Measurements from ENCODE around the gene PCBP2. TPM values are rescaled to one million over a fixed set of nuclear protein-coding genes. Genes with fewer than 3 reads are reported as not detected.
"Not testable (repeated sequence)": the region's sequence is repeated elsewhere in the genome, so short reads cannot be mapped to it uniquely, and the experiment has no call there.

The PCBP2 gene
- total and polyA plus RNA-seq, 10 of the 15 experiments (the other 5 are each of a cell fraction or from before 2014, with no cell fraction given), result 109 to 803 (median 327) TPM

DNA sequence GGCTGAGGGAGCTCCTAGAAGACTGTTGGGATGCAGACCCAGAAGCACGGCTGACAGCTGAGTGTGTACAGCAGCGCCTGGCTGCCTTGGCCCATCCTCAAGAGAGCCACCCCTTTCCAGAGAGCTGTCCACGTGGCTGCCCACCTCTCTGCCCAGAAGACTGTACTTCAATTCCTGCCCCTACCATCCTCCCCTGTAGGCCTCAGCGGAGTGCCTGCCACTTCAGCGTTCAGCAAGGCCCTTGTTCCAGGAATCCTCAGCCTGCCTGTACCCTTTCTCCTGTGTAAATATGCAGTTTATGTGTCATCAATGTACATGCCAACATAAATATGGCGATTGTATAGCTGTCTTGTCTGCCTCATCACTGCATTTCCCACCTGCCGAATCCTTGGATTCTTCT is 20.7 kb upstream of the PCBP2 start (continued):
- TF ChIP-seq, protein P1, sequence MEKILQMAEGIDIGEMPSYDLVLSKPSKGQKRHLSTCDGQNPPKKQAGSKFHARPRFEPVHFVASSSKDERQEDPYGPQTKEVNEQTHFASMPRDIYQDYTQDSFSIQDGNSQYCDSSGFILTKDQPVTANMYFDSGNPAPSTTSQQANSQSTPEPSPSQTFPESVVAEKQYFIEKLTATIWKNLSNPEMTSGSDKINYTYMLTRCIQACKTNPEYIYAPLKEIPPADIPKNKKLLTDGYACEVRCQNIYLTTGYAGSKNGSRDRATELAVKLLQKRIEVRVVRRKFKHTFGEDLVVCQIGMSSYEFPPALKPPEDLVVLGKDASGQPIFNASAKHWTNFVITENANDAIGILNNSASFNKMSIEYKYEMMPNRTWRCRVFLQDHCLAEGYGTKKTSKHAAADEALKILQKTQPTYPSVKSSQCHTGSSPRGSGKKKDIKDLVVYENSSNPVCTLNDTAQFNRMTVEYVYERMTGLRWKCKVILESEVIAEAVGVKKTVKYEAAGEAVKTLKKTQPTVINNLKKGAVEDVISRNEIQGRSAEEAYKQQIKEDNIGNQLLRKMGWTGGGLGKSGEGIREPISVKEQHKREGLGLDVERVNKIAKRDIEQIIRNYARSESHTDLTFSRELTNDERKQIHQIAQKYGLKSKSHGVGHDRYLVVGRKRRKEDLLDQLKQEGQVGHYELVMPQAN (conservative IDR thresholded peaks at IDR 0.05), result no peak
- TF ChIP-seq WRNIP1 (IDR thresholded peaks at IDR 0.05; ENCODE audit: borderline replicate concordance, low read depth, low read length) (no peak), BMI1 (IDR thresholded peaks at IDR 0.05; ENCODE audit: borderline replicate concordance) (no peak), CEBPB (IDR thresholded peaks at IDR 0.05; ENCODE audit: borderline replicate concordance in 1 of 2, low read depth in 2 of 2, low read length in 2 of 2) (no peak), SREBF1 (IDR thresholded peaks at IDR 0.05; ENCODE audit: low read length) (no peak), ZNF622 (IDR thresholded peaks at IDR 0.05) (no peak), TAF1 (IDR thresholded peaks at IDR 0.05; ENCODE audit: borderline replicate concordance, low read depth, low read length) (no peak)

DNA sequence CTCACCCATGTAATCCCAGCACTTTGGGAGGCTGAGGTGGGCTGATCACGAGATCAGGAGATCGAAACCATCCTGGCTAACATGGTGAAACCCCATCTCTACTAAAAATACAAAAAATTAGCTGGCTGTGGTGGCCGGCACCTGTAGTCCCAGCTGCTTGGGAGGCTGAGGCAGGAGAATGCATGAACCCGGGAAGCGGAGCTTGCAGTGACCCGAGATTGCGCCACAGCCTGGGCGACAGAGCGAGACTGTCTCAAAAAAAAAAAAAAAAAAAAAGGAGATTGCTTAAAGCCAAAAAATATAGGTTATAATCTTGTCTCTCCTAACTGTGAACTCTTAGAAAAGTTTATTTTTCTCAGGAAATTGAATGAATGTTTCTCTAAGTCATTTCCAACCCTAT is 16.6 kb upstream of the PCBP2 start:
- POLR2A ChIA-PET, result not testable (repeated sequence)

DNA sequence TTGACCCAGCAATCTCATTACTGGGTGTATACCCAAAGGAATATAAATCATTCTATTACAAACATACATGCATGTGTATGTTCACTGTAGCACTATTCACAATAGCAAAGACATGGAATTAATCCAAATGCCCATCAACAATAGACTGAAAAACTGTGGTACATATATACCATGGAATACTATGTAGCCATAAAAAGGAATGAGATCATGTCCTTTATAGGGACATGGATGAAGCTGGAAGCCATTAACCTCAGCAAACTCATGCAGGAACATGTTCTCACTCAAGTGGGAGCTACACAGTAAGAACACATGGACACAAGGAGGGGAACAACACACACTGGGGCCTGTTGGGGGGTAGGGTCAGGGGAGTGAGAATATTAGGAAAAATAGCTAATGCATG is 12.3 kb upstream of the PCBP2 start:
- H3K4me3 ChIP-seq; H4K20me1 ChIP-seq (ENCODE audit: control insufficient read depth, insufficient read depth); H3K9ac ChIP-seq (ENCODE audit: control insufficient read depth, insufficient read depth, low read length); DNase-seq (ENCODE audit: low read depth, low spot score); intact Hi-C loops (cut with micrococcal nuclease; ENCODE audit: unreplicated experiment); H3K4me2 ChIP-seq (ENCODE audit: control insufficient read depth, insufficient read depth); H3K4me1 ChIP-seq (ENCODE audit: control insufficient read depth, insufficient read depth, low read length); H3K9me3 ChIP-seq (replicated peaks; ENCODE audit: control insufficient read depth, insufficient read depth, low read length); FAIRE-seq; H3K27ac ChIP-seq (ENCODE audit: control insufficient read depth, insufficient read depth); in situ Hi-C loops (cut with MboI); H3K36me3 ChIP-seq (ENCODE audit: control insufficient read depth in 2 of 2, insufficient read depth in 2 of 2, low read length in 1 of 2); RAD21 ChIA-PET (ENCODE audit: unreplicated experiment); H3K27me3 ChIP-seq (replicated peaks in 1 of 2; ENCODE audit: control insufficient read depth in 2 of 2, insufficient read depth in 2 of 2, low read length in 1 of 2); BruUV-seq (replicated peaks); ATAC-seq; H2AFZ ChIP-seq (ENCODE audit: control insufficient read depth, low read depth, low read length): not testable (repeated sequence)
- CTCF ChIA-PET, result interaction anchor here (1.7 kb wide), 1 partner anchor 119 kb away, joined by 6 read pairs; the partner anchor contains the start of gene AAAS
- H3K79me2 ChIP-seq (ENCODE audit: control insufficient read depth, insufficient read depth, low read length), result peaks cover 24% of the 10 kb centered on the region
- POLR2A ChIA-PET, result interaction anchor here (0.6 to 1.8 kb wide), 2 partner anchors 12 to 398 kb away, joined by 3 to 4 read pairs; no protein-coding TSS in a partner anchor
- SMC1A ChIA-PET (ENCODE audit: uncharacterized antibody, unreplicated experiment), result interaction anchor here (0.6 to 0.9 kb wide), 2 partner anchors 87 to 115 kb away, joined by 3 read pairs; no protein-coding TSS in a partner anchor

More for the DNA sequence above, 16.6 kb upstream of the PCBP2 start:
- H3K4me1 ChIP-seq (ENCODE audit: control insufficient read depth, insufficient read depth, low read length); H3K27ac ChIP-seq (ENCODE audit: control insufficient read depth, insufficient read depth); BruUV-seq (replicated peaks); H3K9me3 ChIP-seq (replicated peaks; ENCODE audit: control insufficient read depth, insufficient read depth, low read length); in situ Hi-C loops (cut with MboI); H3K36me3 ChIP-seq (ENCODE audit: control insufficient read depth in 2 of 2, insufficient read depth in 2 of 2, low read length in 1 of 2); DNase-seq (ENCODE audit: low read depth, low spot score); H3K79me2 ChIP-seq (ENCODE audit: control insufficient read depth, insufficient read depth, low read length); SMC1A ChIA-PET (ENCODE audit: uncharacterized antibody, unreplicated experiment); H3K4me3 ChIP-seq; H3K4me2 ChIP-seq (ENCODE audit: control insufficient read depth, insufficient read depth); H2AFZ ChIP-seq (ENCODE audit: control insufficient read depth, low read depth, low read length); H3K9ac ChIP-seq (ENCODE audit: control insufficient read depth, insufficient read depth, low read length); CTCF ChIA-PET; FAIRE-seq; ATAC-seq; H4K20me1 ChIP-seq (ENCODE audit: control insufficient read depth, insufficient read depth); H3K27me3 ChIP-seq (replicated peaks in 1 of 2; ENCODE audit: control insufficient read depth in 2 of 2, insufficient read depth in 2 of 2, low read length in 1 of 2); intact Hi-C loops (cut with micrococcal nuclease; ENCODE audit: unreplicated experiment): not testable (repeated sequence)
- 70% methylated on average over 8 of the region's 9 CpGs for WGBS (ENCODE audit: insufficient coverage, insufficient replicate concordance, low lambda C conversion rate, missing lambda C conversion rate)
- RAD21 ChIA-PET (ENCODE audit: unreplicated experiment), result interaction anchor here (0.7 kb wide), 1 partner anchor 255 kb away, joined by 3 read pairs; the partner anchor contains the start of genes CSAD and ZNF740

All from GM12878 (cell line).